Activated CD4-positive, alpha-beta T cell treated with anti-CD3 and anti-CD28 coated beads, Interleukin-2, amount 50 U/mL, for 1 hour (primary cell): ENCODE data around the gene ZNF343.
"Not testable (repeated sequence)": the region's sequence is repeated elsewhere in the genome, so short reads cannot be mapped to it uniquely, and the experiment has no call there.

Source experiments
- DNase-seq: peaks from one replicate; pipeline ENCODE4 v3.0.0-alpha.2; 2020

ZNF343 gene

DNA sequence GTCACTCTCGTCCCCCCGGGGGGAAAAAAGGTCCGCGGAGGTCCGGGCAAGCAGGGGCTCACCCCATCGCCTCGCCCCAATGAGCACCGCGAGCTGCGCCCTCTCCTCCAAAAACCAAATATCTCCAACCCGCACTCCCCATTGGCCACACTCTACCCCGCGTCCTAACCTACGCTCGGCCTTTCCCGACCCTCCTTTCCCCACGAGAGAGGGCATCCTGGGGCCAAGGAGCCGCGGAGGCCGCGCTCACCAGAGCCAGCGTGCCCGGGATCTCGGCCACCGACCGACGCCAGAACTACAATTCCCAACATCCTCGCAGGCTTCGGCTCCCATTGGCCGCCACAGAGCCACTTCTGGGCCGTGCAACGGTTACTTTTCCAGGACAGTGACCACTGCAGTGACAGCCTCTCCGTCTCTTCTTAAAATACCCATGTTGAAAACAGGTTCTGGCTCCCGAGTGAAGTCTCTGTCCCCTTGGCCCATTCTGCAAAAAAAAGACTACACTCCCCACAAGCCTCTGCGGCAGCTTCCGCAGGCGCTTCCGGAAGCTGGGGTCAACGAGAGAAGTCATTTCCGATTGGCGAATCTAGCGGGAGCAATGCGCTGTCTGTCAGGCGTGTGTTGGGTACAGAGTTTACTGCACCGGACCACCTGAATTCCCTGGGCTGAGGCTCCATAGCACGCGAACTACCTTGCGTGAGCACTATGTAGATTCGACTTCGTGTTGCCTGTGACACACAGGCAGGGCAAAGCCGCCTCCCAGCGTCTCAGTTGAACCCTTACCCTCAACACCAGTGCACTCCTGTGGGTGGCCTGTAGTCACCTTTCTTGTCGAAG is at the start of gene ZNF343:
ZNF343 (minus strand) TSS at position 285 of the 837 bp plus-strand sequence. CDS start 15,020 bp downstream, outside the sequence.
- DNase-seq: peak; percentile 72

DNA sequence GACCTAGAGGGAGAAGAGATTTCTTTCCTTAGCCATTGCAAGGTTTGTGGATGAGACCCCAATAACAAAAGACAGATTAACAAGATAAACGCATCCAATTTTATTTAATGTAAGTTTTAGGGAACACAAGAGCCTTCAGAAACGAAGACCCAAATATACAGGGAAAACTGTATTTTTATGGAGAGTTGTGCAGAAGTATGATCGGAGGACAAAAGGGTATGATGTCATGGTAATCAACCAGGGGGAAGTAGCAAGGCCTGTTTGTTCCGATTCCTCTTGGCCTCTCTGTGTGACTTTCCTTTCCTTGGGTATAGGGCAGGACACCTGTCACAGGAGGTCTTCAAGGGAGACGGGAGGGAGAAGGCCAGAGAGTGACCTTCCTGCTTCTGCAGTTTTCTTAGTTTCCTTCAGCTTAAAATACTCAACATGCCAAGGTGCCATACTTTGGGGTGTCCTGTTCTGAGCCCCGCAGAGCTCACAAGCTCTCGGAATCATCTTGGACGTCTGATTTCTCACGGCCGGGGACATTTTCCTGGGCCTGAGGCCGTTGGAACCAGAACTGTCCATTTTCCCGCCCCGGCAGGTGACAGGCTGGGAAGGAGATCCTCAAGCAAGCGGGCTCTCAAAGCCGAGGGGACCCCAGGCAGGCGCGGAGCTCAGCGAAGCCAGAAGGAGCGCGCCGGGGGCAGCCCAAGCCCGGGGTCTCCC is 49.3 kb upstream of the ZNF343 start:
- DNase-seq: no peak

DNA sequence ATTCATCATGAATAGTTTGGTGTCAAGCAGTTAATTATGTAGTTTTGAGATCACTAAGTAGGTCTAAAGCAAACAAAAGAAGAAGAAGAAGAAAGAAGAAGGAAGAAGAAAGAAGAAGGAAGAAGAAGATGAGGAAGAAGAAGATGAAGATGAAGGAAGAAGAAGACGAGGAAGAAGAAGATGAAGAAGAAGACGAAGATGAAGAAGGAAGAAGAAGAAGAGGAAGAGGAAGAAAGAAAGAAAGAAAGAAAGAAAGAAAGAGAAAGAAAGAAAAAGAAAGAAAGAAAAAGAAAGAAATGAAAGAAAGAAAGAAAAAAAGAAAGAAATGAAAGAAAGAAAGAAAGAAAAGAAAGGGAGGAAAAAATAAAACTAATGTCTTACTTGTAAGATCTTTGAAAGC is 36.9 kb upstream of the ZNF343 start:
- DNase-seq: no peak

DNA sequence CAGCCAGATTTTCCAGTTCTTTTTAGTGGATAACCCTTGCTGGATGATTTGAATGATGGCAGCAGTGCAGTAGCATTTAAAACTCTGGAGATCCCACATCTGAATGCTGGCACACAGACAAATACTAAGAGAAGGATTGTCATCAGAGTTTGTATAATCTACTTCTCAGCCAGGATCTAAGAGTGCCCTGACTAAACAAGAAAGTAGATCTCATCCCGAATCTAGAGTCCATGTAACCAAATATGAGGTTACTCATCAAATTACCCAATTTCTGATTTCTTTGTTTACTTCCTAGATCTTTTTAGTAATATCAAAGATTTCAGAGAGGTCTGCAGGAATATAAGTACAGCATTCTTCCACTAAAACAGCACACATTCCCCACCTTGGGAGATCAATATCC is 35.5 kb upstream of the ZNF343 start:
- no peak for DNase-seq

DNA sequence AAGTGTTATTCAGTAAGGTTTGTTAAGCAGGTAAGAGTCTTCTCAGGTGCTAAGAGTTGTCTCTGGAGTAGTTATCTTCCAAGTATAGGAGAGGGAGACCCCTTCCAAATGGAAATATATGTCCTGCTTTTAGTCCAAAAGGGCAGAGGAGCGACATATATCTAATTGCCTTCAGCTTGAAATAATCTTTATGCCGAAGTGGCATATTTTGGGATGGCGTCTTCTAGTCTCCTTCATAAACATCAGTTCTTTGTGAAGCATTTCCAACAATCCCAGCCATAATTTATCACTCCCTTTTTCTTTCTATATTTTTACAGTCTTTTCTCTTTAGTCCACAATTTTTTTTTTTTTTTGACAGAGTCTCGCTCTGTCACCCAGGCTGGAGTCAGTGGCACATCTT is 33.6 kb upstream of the ZNF343 start:
- no peak for DNase-seq

DNA sequence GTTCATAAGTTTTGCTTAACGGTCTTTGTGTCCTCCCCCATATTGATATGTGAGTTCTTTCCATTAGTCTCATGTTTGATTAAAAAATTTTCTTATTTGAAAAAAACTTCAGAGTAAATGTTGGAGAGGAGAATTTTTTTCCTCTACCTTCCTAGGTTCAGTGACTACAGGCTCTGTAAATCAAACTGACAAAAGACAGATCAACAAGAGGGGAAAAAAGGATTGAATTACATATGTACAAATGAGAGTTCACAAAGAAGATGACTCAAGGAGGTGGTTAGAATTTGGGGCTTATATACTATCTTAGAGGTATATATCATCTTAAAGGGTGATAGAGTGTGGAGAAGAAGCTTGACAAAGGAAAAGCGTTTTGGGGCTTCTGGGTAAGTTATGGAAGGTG is 33.2 kb upstream of the ZNF343 start:
- DNase-seq: no peak

DNA sequence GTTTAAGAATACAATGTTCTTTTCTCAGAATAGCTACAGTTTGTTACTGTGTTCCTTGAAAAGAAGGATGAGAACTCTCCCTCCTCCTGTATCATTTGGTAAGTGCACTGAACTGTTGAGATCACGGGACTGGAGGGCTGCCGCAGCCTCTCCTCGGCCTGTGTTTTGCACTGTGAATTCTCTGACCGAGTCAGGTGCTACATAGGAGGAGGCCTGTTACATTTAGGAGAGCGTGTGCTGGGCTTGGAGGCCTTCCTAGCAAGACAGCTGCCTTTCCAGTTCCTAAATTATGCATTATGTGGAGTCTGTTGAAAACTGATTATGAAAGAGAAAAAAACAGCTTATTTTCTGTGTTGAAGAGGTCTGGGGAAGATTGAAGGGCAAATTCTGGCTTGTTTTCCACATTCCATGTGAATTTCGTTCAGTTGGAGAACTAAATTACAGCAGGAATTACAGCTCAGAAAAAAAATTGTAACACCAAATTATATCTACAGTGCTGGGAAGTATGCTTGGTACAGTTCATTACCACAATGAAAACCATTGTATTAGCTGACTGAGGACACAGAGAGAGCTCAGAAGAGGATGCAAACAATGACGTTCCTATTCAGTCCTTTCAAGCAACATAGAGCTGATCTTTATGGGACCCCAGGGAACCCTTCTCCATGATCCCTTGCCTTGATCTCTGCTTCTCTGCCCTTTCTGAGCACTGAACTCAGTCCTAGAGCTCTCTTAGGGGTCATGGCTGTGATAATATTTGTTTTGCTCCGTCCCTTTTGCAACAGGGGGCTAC is 30.4 kb upstream of the ZNF343 start:
- DNase-seq: no peak

DNA sequence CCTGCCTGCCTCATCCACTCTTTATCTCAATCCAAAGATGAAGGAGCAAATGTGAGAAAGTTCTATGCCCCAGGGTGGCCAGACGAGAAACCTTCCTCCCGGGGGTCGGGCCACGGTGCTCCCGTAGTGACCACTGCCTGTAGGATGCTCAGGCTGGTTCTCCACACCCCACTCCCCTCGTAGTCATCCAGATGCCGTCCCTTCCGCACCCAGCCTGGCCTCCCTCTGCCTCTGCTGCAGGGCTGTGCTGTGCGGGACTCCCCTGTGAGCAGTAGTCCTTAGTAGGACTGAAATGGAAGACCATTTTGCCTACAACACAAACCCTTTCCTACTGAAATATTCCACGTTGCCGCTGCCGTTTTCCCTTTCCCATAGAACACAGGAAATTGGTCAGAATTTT is 29.6 kb upstream of the ZNF343 start:
- DNase-seq: no peak

DNA sequence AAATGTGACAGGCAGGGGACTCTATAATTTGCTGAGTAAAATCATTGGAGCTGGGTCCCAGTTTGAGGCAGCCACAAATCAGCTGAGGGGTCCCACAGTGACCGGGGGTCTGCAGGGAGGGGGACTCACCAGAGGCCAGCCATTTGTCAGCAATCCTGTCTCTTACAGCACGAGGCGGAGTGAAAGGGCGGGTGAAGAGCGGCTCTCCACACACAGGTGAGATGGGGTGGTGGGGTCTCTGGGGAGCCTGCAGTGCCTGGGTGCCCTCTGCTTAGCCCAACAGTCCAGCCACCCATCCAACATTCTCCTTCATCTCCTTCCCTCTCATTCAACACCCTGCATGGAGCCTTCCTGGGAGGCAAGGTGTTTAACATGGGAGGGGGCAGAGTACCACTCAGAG is 28.4 kb upstream of the ZNF343 start:
- DNase-seq: no peak

DNA sequence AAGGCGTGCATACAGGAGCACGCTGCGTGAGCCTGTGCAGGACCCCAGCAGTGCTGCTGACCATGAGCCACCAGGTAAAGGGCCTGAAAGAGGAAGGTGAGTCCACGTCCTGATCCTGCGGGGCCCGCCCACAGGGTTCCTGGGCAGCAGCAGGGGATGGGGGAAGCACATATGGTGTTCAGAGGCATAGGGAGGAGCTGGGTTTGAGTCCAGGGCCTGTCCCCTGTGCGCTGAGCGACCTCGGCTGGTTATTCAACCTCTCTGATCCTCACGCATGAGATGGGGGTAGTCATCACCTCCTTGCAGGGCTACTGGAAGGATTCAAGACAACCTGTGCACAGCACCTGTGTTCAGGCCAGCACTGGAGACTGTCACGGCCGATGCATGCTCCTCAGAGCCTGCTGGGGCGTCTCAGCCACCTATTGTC is 27.9 kb upstream of the ZNF343 start, which contains the start of gene TMC2:
TMC2 (plus strand) TSS at position 14 of the 427 bp plus-strand sequence; CDS start at position 63, 49 bp downstream.
- no peak for DNase-seq

DNA sequence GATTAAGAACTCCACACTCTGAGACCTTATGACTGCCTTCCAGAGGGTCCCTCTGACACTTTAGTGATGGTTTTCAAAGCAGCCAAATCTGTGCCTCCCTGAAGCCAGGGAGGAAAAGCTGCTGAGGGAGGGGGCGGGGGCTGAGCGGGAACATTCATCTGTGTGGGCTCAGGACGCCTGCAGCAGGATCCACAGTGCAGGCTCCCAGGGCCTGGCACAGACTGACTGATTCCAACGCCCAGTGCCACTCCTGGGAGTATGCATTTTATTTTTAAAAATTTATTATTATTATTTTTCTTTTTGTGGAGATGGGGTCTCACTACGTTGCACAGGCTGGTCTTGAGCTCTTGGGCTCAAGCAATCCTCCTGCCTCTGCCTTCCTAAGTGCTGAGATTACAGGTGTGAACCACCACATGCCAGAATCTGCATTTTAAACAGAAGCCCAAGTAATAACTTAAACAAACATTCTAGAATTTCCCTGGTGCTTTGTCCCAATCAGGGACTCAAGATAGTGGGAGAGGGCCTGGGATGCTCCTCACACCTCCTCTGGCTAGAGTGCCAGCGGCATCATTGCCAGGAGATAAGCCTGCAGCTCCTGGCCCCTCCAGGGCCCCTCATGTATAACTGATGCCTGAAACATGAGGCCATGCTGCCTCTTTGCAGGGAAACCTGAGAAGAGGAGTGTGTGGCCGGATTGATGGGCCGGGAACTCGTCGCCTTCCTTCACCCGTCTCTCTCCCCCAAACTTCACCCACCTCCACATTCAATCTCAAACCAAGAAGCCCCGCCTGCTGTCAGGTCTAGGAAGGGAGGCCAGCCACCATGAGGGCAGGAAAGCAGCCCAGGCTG is 27.2 kb upstream of the ZNF343 start:
- no peak for DNase-seq

DNA sequence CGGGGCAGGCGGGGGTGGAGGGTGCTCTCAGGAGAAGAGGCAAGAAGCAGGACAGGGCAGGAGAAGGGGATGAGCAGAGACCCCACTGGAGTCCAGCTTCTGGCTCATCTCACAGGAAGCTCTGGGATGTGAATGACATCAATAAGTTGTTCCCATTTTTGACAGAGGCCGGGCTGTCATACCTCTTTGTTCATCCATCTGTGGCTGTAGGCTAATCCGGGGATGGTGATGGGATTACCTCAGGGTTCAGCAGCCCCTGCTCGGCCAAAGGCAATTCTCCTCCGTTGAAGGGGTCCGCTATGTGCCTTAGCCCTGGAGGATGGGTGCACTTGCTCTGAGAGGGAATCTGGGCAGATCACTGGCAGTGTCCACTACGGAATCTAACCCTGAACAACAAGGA is 24.4 kb upstream of the ZNF343 start:
- no peak for DNase-seq

DNA sequence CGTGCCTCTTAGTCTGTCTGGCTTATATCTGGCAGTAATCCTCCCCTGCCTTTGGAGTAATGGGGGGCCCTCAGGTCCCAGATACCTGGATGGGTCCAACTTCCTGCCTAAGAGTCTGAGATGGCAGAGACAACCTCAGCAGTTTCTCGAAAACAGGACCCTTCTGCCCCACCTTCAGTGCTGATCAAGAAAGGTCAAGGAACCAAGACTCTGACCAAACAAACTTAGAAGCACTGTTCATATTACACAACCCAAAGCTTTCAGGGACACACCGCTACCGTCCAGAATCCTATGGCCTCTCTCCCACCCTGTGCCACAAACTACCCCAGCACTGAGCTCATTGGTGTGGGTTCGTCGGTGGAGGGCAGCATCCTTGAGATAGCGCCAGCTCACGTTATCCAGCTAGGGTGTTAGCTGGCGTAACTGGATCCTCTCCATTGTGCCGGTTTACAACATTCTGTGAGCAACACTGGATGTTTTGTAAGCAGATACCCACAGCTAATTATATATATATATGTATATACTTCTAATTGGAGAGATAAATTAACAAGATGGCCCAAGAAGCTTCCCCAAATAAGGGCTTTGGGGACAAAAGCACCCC is 20.1 kb upstream of the ZNF343 start:
- no peak for DNase-seq

DNA sequence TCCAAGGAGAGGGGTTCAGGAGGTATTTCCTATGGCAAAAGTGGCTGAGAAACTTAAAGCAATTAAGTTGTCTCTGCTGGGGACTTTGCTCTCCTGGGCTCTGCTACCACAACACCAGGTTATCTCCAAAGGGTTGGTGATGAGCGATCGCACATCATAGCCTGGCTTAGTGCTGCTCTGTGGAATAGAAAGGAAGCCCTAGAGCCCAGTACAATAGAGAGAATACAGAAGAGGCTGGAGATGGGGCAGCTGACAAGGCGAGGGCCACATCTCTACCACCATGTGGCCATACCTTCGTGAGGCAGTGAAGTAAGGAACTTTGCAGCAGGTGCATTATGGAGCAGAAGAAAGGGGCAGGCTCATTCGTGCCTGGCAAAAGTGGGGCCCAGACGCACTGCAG is 19.0 kb upstream of the ZNF343 start:
- no peak for DNase-seq

DNA sequence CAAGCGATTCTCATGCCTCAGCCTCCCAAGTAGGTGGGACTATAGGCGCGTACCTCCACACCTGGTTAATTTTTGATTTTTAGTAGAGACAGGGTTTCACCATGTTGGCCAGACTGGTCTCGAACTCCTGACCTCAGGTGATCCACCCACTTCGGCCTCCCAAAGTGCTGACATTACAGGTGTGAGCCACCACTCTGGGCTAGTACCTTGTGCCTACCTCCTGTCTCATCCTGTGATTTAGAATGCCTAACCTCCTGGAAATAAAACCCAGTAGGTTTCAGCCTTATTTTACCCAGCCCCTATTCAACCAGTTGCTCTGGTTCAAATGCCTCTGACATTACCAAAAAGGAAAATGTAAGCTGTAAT is 17.5 kb upstream of the ZNF343 start:
- not testable (repeated sequence) for DNase-seq

DNA sequence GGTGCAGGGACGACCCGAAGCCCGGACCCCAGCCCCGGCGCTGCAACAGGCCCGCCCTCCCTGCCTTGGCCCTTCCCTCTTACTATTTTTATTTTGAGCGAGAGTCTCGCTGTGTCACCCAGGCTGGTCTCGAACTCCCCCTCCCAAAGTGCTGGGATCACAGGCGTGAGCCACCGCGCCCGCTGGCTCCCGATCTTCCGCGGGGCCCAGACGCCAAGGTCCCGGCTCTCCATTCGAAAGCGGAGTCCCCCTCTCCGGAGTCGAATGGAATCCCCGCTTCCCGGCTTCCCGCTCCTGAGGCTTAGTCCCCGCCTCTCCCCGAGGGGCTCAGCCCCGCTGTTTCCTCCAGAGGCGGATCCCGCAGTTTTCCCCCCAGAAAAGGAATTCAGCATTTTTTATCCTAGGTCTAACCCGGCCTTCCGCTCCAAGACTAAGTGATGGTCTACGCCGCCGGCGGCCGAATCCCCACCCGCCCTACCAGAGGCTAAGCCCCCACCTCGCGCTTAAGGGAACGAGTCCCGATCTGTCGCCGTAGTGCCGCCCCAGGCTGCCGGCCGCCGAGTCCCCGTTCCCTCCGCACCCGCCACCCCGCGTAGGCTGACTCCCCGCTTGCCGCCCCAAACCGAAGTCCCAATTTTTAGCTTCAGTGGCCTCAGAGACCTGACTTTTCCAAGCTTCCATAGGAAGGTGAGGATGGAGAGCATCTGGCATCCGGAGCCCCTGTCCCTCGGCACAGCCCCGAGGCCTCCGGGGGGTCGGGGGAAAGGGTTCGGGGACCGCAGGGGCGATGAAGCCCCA is 16.2 kb upstream of the ZNF343 start:
- DNase-seq: peak; percentile 34

DNA sequence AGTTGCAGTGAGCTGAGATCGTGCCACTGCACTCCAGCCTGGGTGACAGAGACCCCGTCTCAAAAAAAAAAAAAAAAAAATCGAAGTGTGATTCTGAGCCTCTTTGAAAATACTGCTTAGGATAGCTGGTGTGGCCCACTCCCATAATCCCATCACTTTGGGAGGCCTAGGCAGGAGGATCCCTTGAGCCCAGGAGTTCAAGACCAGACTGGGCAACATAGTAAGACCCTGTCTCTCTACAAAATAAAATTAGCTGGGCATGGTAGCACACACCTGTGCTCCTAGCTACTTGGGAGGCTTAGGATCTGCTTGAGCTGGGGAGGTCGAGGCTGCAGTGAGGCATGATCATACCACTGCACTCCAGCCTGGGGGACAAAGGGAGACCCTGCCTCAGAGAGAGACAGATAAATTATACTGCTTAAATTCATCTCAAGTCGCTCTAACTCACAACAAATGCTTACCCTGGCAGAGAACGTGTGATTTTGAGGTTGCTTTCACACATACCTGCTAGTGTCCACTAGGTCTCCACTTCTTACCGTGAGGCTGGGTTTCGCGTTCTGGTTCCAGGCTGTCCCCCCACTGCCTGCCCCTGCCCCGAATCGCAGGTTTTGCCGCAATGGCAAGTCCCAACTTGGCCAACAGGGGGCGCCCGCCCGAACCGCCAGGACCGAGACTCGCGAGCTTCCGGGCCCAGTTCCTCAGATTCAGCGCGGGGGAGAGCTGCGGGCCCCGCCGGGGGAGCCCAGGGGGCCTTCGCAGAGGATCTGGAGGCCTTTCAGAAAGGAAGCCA is 15.4 kb upstream of the ZNF343 start:
- DNase-seq: peak; percentile 92

DNA sequence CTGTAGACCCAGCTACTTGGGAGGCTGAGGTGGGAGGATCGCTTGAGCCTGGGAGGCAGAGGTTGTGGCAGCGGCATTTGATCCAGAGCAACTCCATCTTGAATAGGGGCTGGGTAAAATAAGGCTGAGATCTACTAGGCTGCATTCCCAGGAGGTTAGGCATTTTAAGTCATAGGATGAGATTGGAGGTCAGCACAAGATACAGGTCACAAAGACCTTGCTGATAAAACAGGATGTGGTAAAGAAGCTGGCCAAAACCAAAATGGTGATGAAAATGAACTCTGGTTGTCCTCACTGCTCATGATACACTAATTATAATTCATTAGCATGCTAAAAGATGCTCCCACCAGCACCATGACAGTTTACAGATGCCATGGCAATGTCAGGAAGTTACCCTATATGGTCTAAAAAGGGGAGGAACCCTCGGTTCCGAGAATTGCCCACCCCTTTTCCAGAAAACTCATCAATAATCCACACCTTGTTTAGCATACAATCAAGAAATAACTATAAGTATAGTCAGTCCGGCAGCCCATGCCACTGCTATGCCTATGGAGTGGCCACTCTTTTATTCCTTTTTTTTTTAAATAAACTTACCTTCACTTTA is 14.2 kb upstream of the ZNF343 start:
- DNase-seq: not testable (repeated sequence)

DNA sequence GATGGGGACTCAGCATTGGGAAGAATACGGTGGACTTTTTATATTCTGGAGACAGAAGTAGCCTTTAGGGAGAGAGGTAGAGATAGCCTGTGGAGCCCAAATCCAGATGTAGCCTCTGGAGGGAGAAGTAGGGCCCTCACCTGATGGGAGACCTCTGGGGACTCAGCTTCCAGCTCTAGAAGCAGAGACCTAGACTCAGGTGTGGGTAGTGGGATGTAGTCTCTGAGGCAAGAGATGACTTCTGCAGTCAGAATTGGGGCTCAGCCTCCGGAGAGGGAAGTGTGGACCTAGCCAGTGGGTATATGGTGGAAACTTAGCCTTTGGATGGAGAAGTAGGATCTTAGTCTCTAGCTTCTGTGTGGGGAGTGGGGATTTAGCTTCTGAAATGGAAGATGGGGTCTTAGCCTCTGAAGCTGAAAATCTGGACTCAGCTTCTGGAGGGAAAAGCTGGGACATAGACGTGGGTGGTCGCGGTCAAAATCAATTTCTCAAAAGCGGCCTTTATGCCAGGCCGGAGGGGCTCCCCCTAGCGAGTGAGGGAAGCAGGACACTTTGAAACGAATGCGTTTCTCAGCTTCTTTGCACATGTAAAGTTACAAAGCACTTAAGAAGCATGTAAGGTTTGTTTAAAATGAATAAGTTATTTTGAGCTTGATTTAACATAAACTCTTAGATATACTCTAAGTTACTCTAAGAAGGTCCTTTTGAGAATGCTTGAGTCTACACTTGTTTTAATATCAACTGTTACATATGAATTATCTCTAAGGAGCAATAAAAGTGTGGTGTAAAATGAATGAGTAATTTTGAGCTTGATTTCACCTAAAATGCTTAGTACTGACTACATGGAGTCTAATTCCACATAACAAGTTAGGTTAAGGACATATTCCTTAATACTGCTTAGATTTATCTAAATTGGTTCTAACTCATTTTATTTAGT is 12.9 kb upstream of the ZNF343 start:
- peak; percentile 45 for DNase-seq
